HL-60 (cell line): ENCODE data around the gene LAMB3.
A peak's percentile ranks its signal among the peaks of the same experiment; 100 is the strongest.

Experiments
- DNase-seq, 2 experiments: peaks; one replicate each; pipeline ENCODE4 v3.0.0-alpha.2; 2010 to 2020; ENCODE audit warnings: low read depth in 1 of 2, low spot score in 1 of 2
- H3K27ac ChIP-seq: fragments of 250-450 bp; sonication (Bioruptor Pico); replicated peaks from 2 replicates; pipeline ENCODE4 v1.5.1; 2020; ENCODE audit warnings: mild to moderate bottlenecking, moderate library complexity
- H3K27me3 ChIP-seq: fragments of 250-450 bp; sonication (Bioruptor Pico); 2 replicates; pipeline ENCODE4 v1.5.1; 2021; ENCODE audit warnings: mild to moderate bottlenecking, moderate library complexity; ENCODE audit not compliant: insufficient read depth, poor library complexity, severe bottlenecking
- H3K4me3 ChIP-seq: replicated peaks from 2 replicates; pipeline ENCODE4 v1.5.1; 2011; ENCODE audit warnings: mild to moderate bottlenecking, control low read depth, low read length; ENCODE audit not compliant: insufficient read depth
- CTCF ChIP-seq: IDR thresholded peaks from one replicate; pipeline ENCODE4 v1.5.1; 2011; ENCODE audit warnings: low read length, control low read depth, inconsistent platforms; ENCODE audit not compliant: insufficient read depth
- GABPA ChIP-seq: IDR thresholded peaks from 2 replicates; pipeline ENCODE4 v1.6.1; 2012; ENCODE audit warnings: low read depth
- POLR2AphosphoS5 ChIP-seq: IDR thresholded peaks from 2 replicates; pipeline ENCODE4 v1.6.1; 2012; ENCODE audit warnings: low read depth
- REST ChIP-seq: IDR thresholded peaks from 2 replicates; pipeline ENCODE4 v1.6.1; 2012; ENCODE audit warnings: low read depth; ENCODE audit not compliant: insufficient replicate concordance
- SPI1 ChIP-seq: IDR thresholded peaks from 2 replicates; pipeline ENCODE4 v1.6.1; 2012; ENCODE audit warnings: low read depth, mild to moderate bottlenecking, borderline replicate concordance

The LAMB3 gene

GRCh38 chr1:209661071-209661470 is 8.8 kb upstream of the LAMB3 start:
- H3K27ac ChIP-seq, result no peak overlapping the region
- DNase-seq, result no peak
- TF ChIP-seq GABPA (no peak), CTCF (no peak), POLR2AphosphoS5 (no peak), REST (no peak), SPI1 (no peak)
- no peaks in the 10 kb centered on the region for H3K27me3 ChIP-seq
- no peak overlapping the region for H3K4me3 ChIP-seq

- no peaks in the 10 kb centered on the region for H3K27me3 ChIP-seq
- H3K27ac ChIP-seq, result no peak overlapping the region; the same call in 1 of the 2 replicates
- TF ChIP-seq POLR2AphosphoS5 (peak; percentile 90), SPI1 (peak; percentile 76), CTCF (no peak), REST (no peak), GABPA (peak; percentile 49)
- no peak overlapping the region for H3K4me3 ChIP-seq
- peak; percentile 60 to 74 for DNase-seq
These were observed 7.7 kb upstream of the LAMB3 start for GRCh38 chr1:209659909-209660308.

- H3K27me3 ChIP-seq, result no peaks in the 10 kb centered on the region
- H3K4me3 ChIP-seq, result no peak overlapping the region
- DNase-seq, result no peak
- no peak overlapping the region for H3K27ac ChIP-seq
- TF ChIP-seq GABPA (no peak), POLR2AphosphoS5 (no peak), SPI1 (no peak), REST (no peak), CTCF (no peak)
These were observed 5.7 kb upstream of the LAMB3 start for GRCh38 chr1:209657918-209658317.
